Activated CD4-positive, alpha-beta memory T cell treated with anti-CD3 and anti-CD28 coated beads for 36 hours (primary cell): Measurements from ENCODE around the gene CHRNB1. TPM values are rescaled to one million over a fixed set of nuclear protein-coding genes. Genes with fewer than 3 reads are reported as not detected.

Source experiments
- CTCF ChIA-PET: fragments of 350-600 bp; sonication (Branson Sonifier 250); formaldehyde crosslinking; loops from one replicate; lab custom pipeline; 2021; ENCODE audit warnings: antibody characterized with exemption, inconsistent platforms; lab: Charles Lee
- POLR2A ChIA-PET: fragments of 350-600 bp; sonication (Branson Sonifier 250); formaldehyde crosslinking; loops from one replicate; lab custom pipeline; 2021; ENCODE audit warnings: antibody characterized with exemption; lab: Charles Lee
- DNase-seq: peaks from one replicate; pipeline ENCODE4 v3.0.0-alpha.2; 2020
- H3K27ac Mint-ChIP-seq: one replicate; pipeline ENCODE4 v1.8.0; 2021; ENCODE audit warnings: mixed read lengths
- H3K27me3 Mint-ChIP-seq: one replicate; pipeline ENCODE4 v1.8.0; 2021; ENCODE audit warnings: mixed read lengths
- H3K36me3 Mint-ChIP-seq: one replicate; pipeline ENCODE4 v1.8.0; 2021; ENCODE audit warnings: mixed read lengths
- H3K4me1 Mint-ChIP-seq: one replicate; pipeline ENCODE4 v1.8.0; 2021; ENCODE audit warnings: low read depth, mixed read lengths
- H3K4me3 Mint-ChIP-seq: one replicate; pipeline ENCODE4 v1.8.0; 2021; ENCODE audit warnings: mild to moderate bottlenecking, mixed read lengths
- H3K9me3 Mint-ChIP-seq: one replicate; pipeline ENCODE4 v1.8.0; 2021; ENCODE audit warnings: mixed read lengths
- intact Hi-C: fragments of 100-400 bp; cut with micrococcal nuclease; formaldehyde crosslinking; loops from one replicate; pipeline ENCODE4 v1.15.1; 2023
- total RNA-seq, 2 experiments: library from RNA; stranded (reverse); gene quantifications; one replicate each; pipeline ENCODE4 v1.2.3, GENCODE V29; 2021

The CHRNB1 gene
- total RNA-seq, 2 experiments from 2014 or later: 7.7 to 8.5 TPM

GRCh38 chr17:7440113-7440833, 4.6 kb upstream of the CHRNB1 start:
- CTCF ChIA-PET: interaction anchor here (0.9 to 1.7 kb wide), 3 partner anchors 84 to 121 kb away, joined by 3 to 8 read pairs (median 7); partner anchors contain the start of gene SENP3
- Mint-ChIP-seq H3K36me3 (peaks cover 6% of the 10 kb centered on the region), H3K4me3 (peak overlapping the region; percentile 66), H3K4me1 (peaks cover 45% of the 10 kb centered on the region), H3K27me3 (peaks cover 46% of the 10 kb centered on the region), H3K27ac (no peak overlapping the region), H3K9me3 (no peaks in the 10 kb centered on the region)
- peak; percentile 59 for DNase-seq
- POLR2A ChIA-PET: interaction anchor here (0.6 to 0.9 kb wide), 3 partner anchors 175 to 248 kb away, joined by 3 to 4 read pairs (median 3); partner anchors contain the start of genes TP53 and WRAP53
- intact Hi-C loops: no loop called here

- Mint-ChIP-seq H3K27me3 (peaks cover 52% of the 10 kb centered on the region), H3K4me1 (peaks cover 49% of the 10 kb centered on the region), H3K4me3 (no peak overlapping the region), H3K27ac (no peak overlapping the region), H3K9me3 (no peaks in the 10 kb centered on the region), H3K36me3 (peaks cover 6% of the 10 kb centered on the region)
- intact Hi-C loops: no loop called here
- CTCF ChIA-PET: interaction anchor here (0.6 to 1.7 kb wide), 6 partner anchors 12 to 120 kb away, joined by 3 to 8 read pairs (median 4); partner anchors contain the start of genes NEURL4 and SENP3
- peak; percentile 42 for DNase-seq
- POLR2A ChIA-PET: interaction anchor here (0.6 to 0.7 kb wide), 2 partner anchors 175 to 248 kb away, joined by 3 to 4 read pairs; partner anchors contain the start of gene WRAP53
Observed at GRCh38 chr17:7440834-7441195, 4.0 kb upstream of the CHRNB1 start.

GRCh38 chr17:7441266-7441665, 3.6 kb upstream of the CHRNB1 start:
- H3K36me3 Mint-ChIP-seq: peaks cover 6% of the 10 kb centered on the region
- no peak for DNase-seq
- peaks cover 48% of the 10 kb centered on the region for H3K4me1 Mint-ChIP-seq
- ChIA-PET POLR2A (interaction anchor here (0.6 kb wide), 1 partner anchor 174 kb away, joined by 4 read pairs; no protein-coding TSS in a partner anchor), CTCF (interaction anchor here (0.6 to 1.6 kb wide), 5 partner anchors 11 to 120 kb away, joined by 3 to 8 read pairs (median 3); partner anchors contain the start of genes NEURL4 and SENP3)
- no peak overlapping the region for H3K27ac Mint-ChIP-seq
- no peaks in the 10 kb centered on the region for H3K9me3 Mint-ChIP-seq
- intact Hi-C loops: no loop called here
- H3K4me3 Mint-ChIP-seq: no peak overlapping the region
- peaks cover 54% of the 10 kb centered on the region for H3K27me3 Mint-ChIP-seq

GRCh38 chr17:7442142-7442541, 2.7 kb upstream of the CHRNB1 start:
- POLR2A ChIA-PET: interaction anchor here (0.8 kb wide), 1 partner anchor 105 kb away, joined by 3 read pairs; no protein-coding TSS in a partner anchor
- intact Hi-C loops: no loop called here
- peaks cover 57% of the 10 kb centered on the region for H3K27me3 Mint-ChIP-seq
- CTCF ChIA-PET: interaction anchor here (1.4 kb wide), 1 partner anchor 13 kb away, joined by 4 read pairs; no protein-coding TSS in a partner anchor
- H3K4me1 Mint-ChIP-seq: peaks cover 45% of the 10 kb centered on the region
- no peaks in the 10 kb centered on the region for H3K9me3 Mint-ChIP-seq
- H3K4me3 Mint-ChIP-seq: no peak overlapping the region
- H3K27ac Mint-ChIP-seq: no peak overlapping the region
- DNase-seq: no peak
- H3K36me3 Mint-ChIP-seq: peaks cover 4% of the 10 kb centered on the region

GRCh38 chr17:7443499-7444485, 1.1 kb upstream of the CHRNB1 start:
- H3K9me3 Mint-ChIP-seq: no peaks in the 10 kb centered on the region
- intact Hi-C loops: no loop called here
- H3K27me3 Mint-ChIP-seq: peaks cover 55% of the 10 kb centered on the region
- no peak overlapping the region for H3K4me3 Mint-ChIP-seq
- ChIA-PET POLR2A (interaction anchor here (0.6 to 1.2 kb wide), 2 partner anchors 8 to 129 kb away, joined by 3 read pairs; partner anchors contain the start of gene TMEM102), CTCF (interaction anchor here (0.6 to 4.2 kb wide), 6 partner anchors 8 to 117 kb away, joined by 3 to 19 read pairs (median 4); partner anchors contain the start of gene TMEM102)
- DNase-seq: no peak
- H3K36me3 Mint-ChIP-seq: peaks cover 3% of the 10 kb centered on the region
- H3K27ac Mint-ChIP-seq: no peak overlapping the region
- peaks cover 35% of the 10 kb centered on the region for H3K4me1 Mint-ChIP-seq

- Mint-ChIP-seq H3K27me3 (peaks cover 46% of the 10 kb centered on the region), H3K4me3 (peak overlapping the region; percentile 53), H3K9me3 (no peaks in the 10 kb centered on the region), H3K27ac (no peak overlapping the region), H3K36me3 (peaks cover 4% of the 10 kb centered on the region), H3K4me1 (peaks cover 24% of the 10 kb centered on the region)
- ChIA-PET POLR2A (interaction anchor here (0.6 to 0.7 kb wide), 3 partner anchors 9 to 408 kb away, joined by 3 read pairs; no protein-coding TSS in a partner anchor), CTCF (interaction anchor here (1.2 to 4.2 kb wide), 3 partner anchors 9 to 89 kb away, joined by 4 to 19 read pairs (median 5); partner anchors contain the start of gene TMEM102)
- intact Hi-C loops: loop anchor here (1.0 kb wide), 1 partner anchor 10 kb away; no protein-coding TSS in a partner anchor
- peak; percentile 48 for DNase-seq
Observed at GRCh38 chr17:7445619-7445968, 733 bp downstream of the CHRNB1 start.

GRCh38 chr17:7448461-7448860, 3.6 kb downstream of the CHRNB1 start:
- Mint-ChIP-seq H3K4me3 (no peak overlapping the region), H3K27ac (no peak overlapping the region), H3K4me1 (peaks cover 19% of the 10 kb centered on the region), H3K9me3 (no peaks in the 10 kb centered on the region), H3K27me3 (peaks cover 29% of the 10 kb centered on the region), H3K36me3 (peaks cover 4% of the 10 kb centered on the region)
- CTCF ChIA-PET: interaction anchor here (0.6 to 4.2 kb wide), 2 partner anchors 12 to 98 kb away, joined by 3 to 19 read pairs; partner anchors contain the start of gene TMEM102
- intact Hi-C loops: no loop called here
- DNase-seq: no peak
- POLR2A ChIA-PET: no interaction called here

GRCh38 chr17:7459961-7460545, 15.2 kb downstream of the CHRNB1 start:
- DNase-seq: no peak
- Mint-ChIP-seq H3K27ac (no peak overlapping the region), H3K4me3 (no peak overlapping the region), H3K36me3 (no peaks in the 10 kb centered on the region), H3K27me3 (no peaks in the 10 kb centered on the region), H3K4me1 (peaks cover 8% of the 10 kb centered on the region), H3K9me3 (no peaks in the 10 kb centered on the region)
- ChIA-PET POLR2A (no interaction called here), CTCF (no interaction called here)
- intact Hi-C loops: loop anchor here (5.0 kb wide), 2 partner anchors 108 to 208 kb away; partner anchors contain the start of genes CTDNEP1, ELP5 and KCTD11

GRCh38 chr17:7460850-7461660, 16.2 kb downstream of the CHRNB1 start:
- Mint-ChIP-seq H3K27ac (no peak overlapping the region), H3K36me3 (peaks cover 2% of the 10 kb centered on the region), H3K27me3 (no peaks in the 10 kb centered on the region), H3K4me3 (no peak overlapping the region), H3K9me3 (no peaks in the 10 kb centered on the region), H3K4me1 (peaks cover 6% of the 10 kb centered on the region)
- DNase-seq: no peak
- ChIA-PET POLR2A (interaction anchor here (1.0 kb wide), 1 partner anchor 23 kb away, joined by 5 read pairs; the partner anchor contains the start of gene POLR2A), CTCF (no interaction called here)
- intact Hi-C loops: no loop called here

GRCh38 chr17:7462474-7463371, 17.9 kb downstream of the CHRNB1 start:
- no peak overlapping the region for H3K4me3 Mint-ChIP-seq
- no peak overlapping the region for H3K27ac Mint-ChIP-seq
- H3K9me3 Mint-ChIP-seq: no peaks in the 10 kb centered on the region
- DNase-seq: no peak
- intact Hi-C loops: no loop called here
- POLR2A ChIA-PET: no interaction called here
- H3K4me1 Mint-ChIP-seq: peaks cover 2% of the 10 kb centered on the region
- H3K36me3 Mint-ChIP-seq: peaks cover 2% of the 10 kb centered on the region
- no peaks in the 10 kb centered on the region for H3K27me3 Mint-ChIP-seq
- CTCF ChIA-PET: interaction anchor here (1.7 kb wide), 1 partner anchor 26 kb away, joined by 8 read pairs; no protein-coding TSS in a partner anchor
